Upper lobe of right lung (tissue), 1 donor: ENCODE measurements around the gene ZNF652. TPM values are rescaled to one million over a fixed set of nuclear protein-coding genes. Genes with fewer than 3 reads are reported as not detected.

ENCODE experiments used
- ATAC-seq: fragments of 200-7000 bp; cut with Tn5 transposase; one replicate; pipeline ENCODE4 v1.9.1; 2020; ENCODE audit warnings: mild to moderate bottlenecking, moderate library complexity
- DNase-seq: peaks from one replicate; pipeline ENCODE4 v3.0.0-alpha.2; 2020
- H3K27ac ChIP-seq: fragments of 200-600 bp; one replicate; pipeline ENCODE4 v1.8.0; 2022
- H3K27me3 ChIP-seq: fragments of 200-600 bp; one replicate; pipeline ENCODE4 v1.8.0; 2022; ENCODE audit warnings: mild to moderate bottlenecking
- H3K36me3 ChIP-seq: fragments of 200-600 bp; one replicate; pipeline ENCODE4 v1.8.0; 2022
- H3K4me1 ChIP-seq: fragments of 200-600 bp; one replicate; pipeline ENCODE4 v1.8.0; 2022
- H3K4me3 ChIP-seq: fragments of 200-600 bp; one replicate; pipeline ENCODE4 v1.8.0; 2022; ENCODE audit warnings: mild to moderate bottlenecking
- H3K9me3 ChIP-seq: fragments of 200-600 bp; one replicate; pipeline ENCODE4 v1.8.0; 2022
- CTCF ChIP-seq: fragments of 200-600 bp; IDR thresholded peaks from one replicate; pipeline ENCODE4 v1.8.0; 2022; ENCODE audit warnings: antibody characterized with exemption
- intact Hi-C: fragments of 100-400 bp; cut with DNase I; formaldehyde crosslinking; loops from one replicate; pipeline ENCODE4 v1.11.0; 2022
- total RNA-seq: library from RNA; stranded (reverse); fragmentation: NEBNext Ultra II Directional; extraction: Animal tissue kit (Norgen Biotek cat#: 25700); gene quantifications from one replicate; pipeline ENCODE4 v1.2.1, GENCODE V29; 2021
- donor health status: DM: no; HTN: yes; CAD: no; lungs with severe emphysema.

ZNF652 gene
- total RNA-seq, 1 donor from 2014 or later, result 49.8 TPM

GRCh38 chr17:49356320-49356719 is 5.7 kb downstream of the ZNF652 start:
- TF ChIP-seq CTCF, result no peak
- H3K4me3 ChIP-seq, result no peak overlapping the region
- DNase-seq (no peak), ATAC-seq (no peak)
- H3K36me3 ChIP-seq, result no peaks in the 10 kb centered on the region
- H3K27ac ChIP-seq, result no peak overlapping the region
- no peaks in the 10 kb centered on the region for H3K9me3 ChIP-seq
- intact Hi-C loops, result no loop called here
- H3K27me3 ChIP-seq, result no peaks in the 10 kb centered on the region
- peaks cover 42% of the 10 kb centered on the region for H3K4me1 ChIP-seq

GRCh38 chr17:49353607-49354006 is 8.4 kb downstream of the ZNF652 start:
- no peak for TF ChIP-seq CTCF
- no peaks in the 10 kb centered on the region for H3K27me3 ChIP-seq
- peaks cover 21% of the 10 kb centered on the region for H3K4me1 ChIP-seq
- no peak for DNase-seq
- no peak for ATAC-seq
- no peaks in the 10 kb centered on the region for H3K36me3 ChIP-seq
- intact Hi-C loops, result no loop called here
- H3K9me3 ChIP-seq, result no peaks in the 10 kb centered on the region
- no peak overlapping the region for H3K27ac ChIP-seq
- H3K4me3 ChIP-seq, result no peak overlapping the region

GRCh38 chr17:49352587-49353154 is 9.4 kb downstream of the ZNF652 start:
- H3K27me3 ChIP-seq, result no peaks in the 10 kb centered on the region
- intact Hi-C loops, result no loop called here
- no peak for DNase-seq
- H3K36me3 ChIP-seq, result no peaks in the 10 kb centered on the region
- H3K4me1 ChIP-seq, result peaks cover 12% of the 10 kb centered on the region
- no peak for TF ChIP-seq CTCF
- H3K4me3 ChIP-seq, result no peak overlapping the region
- no peaks in the 10 kb centered on the region for H3K9me3 ChIP-seq
- ATAC-seq, result no peak
- no peak overlapping the region for H3K27ac ChIP-seq

GRCh38 chr17:49351572-49352140 is 10.4 kb downstream of the ZNF652 start:
- intact Hi-C loops, result no loop called here
- peaks cover 8% of the 10 kb centered on the region for H3K4me1 ChIP-seq

GRCh38 chr17:49349541-49349940 is 12.5 kb downstream of the ZNF652 start:
- ATAC-seq, result no peak
- no peak for DNase-seq
- H3K36me3 ChIP-seq, result no peaks in the 10 kb centered on the region
- no peak for TF ChIP-seq CTCF
- peaks cover 8% of the 10 kb centered on the region for H3K4me1 ChIP-seq
- no peaks in the 10 kb centered on the region for H3K9me3 ChIP-seq
- H3K27me3 ChIP-seq, result no peaks in the 10 kb centered on the region
- no peak overlapping the region for H3K27ac ChIP-seq
- no peak overlapping the region for H3K4me3 ChIP-seq
- intact Hi-C loops, result no loop called here

More at GRCh38 chr17:49351572-49352140, 10.4 kb downstream of the ZNF652 start:
- no peak for TF ChIP-seq CTCF
- Histone ChIP-seq H3K9me3 (no peaks in the 10 kb centered on the region), H3K36me3 (no peaks in the 10 kb centered on the region), H3K27ac (no peak overlapping the region), H3K4me3 (no peak overlapping the region), H3K27me3 (no peaks in the 10 kb centered on the region)
- no peak for ATAC-seq
- DNase-seq, result no peak
